Gastrocnemius medialis (tissue), 4 donors: Measurements from ENCODE around the gene MAGI1.

Experiments
- POLR2A ChIP-seq, 2 donors: fragments of 450-650 bp; IDR thresholded peaks; one replicate each; pipeline ENCODE4 v1.6.1; 2017; ENCODE audit warnings: antibody characterized with exemption in 2 of 2, mild to moderate bottlenecking in 2 of 2, moderate library complexity in 2 of 2
- TF ChIP-seq, protein P1 (sequence below), 5 experiments: fragments of 450-650 bp in 3 of 5; fragments of 200-600 bp in 2 of 5; sonication (generic) in 2 of 5; IDR thresholded peaks in 4 of 5; conservative IDR thresholded peaks in 1 of 5; 1 replicate in 4 of 5; 2 replicates in 1 of 5; pipeline ENCODE4 v1.5.1; 2016 to 2019; ENCODE audit warnings: antibody characterized with exemption in 5 of 5, mild to moderate bottlenecking in 3 of 5, moderate library complexity in 3 of 5

DNA sequence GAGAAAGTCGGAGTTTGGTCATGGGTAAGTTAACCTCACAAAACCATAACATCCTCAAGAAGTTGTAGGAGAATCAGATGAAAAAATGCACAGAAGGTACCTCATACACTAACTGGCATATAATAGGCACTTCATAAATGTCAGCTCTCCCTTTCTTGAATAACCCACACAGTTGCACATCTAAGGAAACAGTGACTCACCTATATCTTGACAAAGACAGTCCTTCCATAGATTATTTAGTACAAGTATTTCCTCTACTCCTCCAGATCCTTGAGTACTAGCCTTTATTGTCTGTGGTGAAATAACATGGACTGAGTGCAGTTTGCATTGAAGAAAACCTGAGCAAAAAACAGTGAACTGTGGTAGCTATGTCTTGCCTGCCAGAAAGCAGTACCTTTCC, 46.6 kb downstream of the MAGI1 start:
- TF ChIP-seq, protein P1, sequence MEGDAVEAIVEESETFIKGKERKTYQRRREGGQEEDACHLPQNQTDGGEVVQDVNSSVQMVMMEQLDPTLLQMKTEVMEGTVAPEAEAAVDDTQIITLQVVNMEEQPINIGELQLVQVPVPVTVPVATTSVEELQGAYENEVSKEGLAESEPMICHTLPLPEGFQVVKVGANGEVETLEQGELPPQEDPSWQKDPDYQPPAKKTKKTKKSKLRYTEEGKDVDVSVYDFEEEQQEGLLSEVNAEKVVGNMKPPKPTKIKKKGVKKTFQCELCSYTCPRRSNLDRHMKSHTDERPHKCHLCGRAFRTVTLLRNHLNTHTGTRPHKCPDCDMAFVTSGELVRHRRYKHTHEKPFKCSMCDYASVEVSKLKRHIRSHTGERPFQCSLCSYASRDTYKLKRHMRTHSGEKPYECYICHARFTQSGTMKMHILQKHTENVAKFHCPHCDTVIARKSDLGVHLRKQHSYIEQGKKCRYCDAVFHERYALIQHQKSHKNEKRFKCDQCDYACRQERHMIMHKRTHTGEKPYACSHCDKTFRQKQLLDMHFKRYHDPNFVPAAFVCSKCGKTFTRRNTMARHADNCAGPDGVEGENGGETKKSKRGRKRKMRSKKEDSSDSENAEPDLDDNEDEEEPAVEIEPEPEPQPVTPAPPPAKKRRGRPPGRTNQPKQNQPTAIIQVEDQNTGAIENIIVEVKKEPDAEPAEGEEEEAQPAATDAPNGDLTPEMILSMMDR (IDR thresholded peaks at IDR 0.05 in 4 of 5, conservative IDR thresholded peaks at IDR 0.05 in 1 of 5) = no peak
- TF ChIP-seq POLR2A (IDR thresholded peaks at IDR 0.05) = no peak
